OCI-LY7 (cell line): ENCODE data around the gene TTYH1.

Experiments used
- EZH2phosphoT487 ChIP-seq: fragments of 200-600 bp; sonication (generic); IDR thresholded peaks from 2 replicates; pipeline ENCODE4 v1.6.1; 2018; ENCODE audit warnings: low read depth, borderline replicate concordance, mild to moderate bottlenecking, mixed run types, antibody characterized with exemption, low read length, moderate library complexity, mixed read lengths
- TF ChIP-seq, protein P1 (sequence below): fragments of 200-600 bp; sonication (generic); conservative IDR thresholded peaks from 2 replicates; pipeline ENCODE4 v1.5.1; 2014; ENCODE audit warnings: mild to moderate bottlenecking, antibody characterized with exemption, low read length, moderate library complexity, mixed read lengths

DNA sequence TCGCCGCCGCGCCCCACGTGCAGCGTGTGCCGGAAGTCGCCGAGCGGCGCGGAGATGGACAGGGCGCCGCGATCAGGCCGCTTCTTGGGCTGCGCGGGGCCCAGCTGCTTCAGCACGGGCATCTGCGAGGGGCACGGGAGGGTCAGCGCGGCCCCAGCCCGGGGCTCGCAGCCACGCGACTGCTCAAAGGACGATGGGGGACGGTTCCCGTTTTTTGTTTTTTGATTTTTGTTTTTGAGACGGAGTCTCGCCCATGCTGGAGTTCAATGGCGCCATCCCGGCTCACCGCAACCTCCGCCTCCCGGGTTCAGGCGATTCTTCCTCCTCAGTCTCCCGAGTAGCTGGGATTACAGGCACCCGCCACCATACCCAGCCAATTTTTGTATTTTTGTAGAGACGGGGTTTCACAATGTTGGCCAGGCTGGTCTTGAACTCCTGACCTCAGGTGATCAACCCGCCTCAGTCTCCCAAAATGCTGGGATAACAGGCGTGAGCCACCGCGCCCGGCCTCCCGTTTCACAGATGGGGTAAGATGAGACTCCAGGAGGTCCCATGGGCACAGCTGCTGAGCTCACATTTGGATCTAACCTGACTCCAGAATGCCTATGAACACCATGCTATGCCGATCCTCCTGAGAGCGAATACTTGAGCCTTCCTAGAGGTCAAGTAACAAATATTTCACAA lies 50.3 kb downstream of the TTYH1 start:
- TF ChIP-seq, protein P1, sequence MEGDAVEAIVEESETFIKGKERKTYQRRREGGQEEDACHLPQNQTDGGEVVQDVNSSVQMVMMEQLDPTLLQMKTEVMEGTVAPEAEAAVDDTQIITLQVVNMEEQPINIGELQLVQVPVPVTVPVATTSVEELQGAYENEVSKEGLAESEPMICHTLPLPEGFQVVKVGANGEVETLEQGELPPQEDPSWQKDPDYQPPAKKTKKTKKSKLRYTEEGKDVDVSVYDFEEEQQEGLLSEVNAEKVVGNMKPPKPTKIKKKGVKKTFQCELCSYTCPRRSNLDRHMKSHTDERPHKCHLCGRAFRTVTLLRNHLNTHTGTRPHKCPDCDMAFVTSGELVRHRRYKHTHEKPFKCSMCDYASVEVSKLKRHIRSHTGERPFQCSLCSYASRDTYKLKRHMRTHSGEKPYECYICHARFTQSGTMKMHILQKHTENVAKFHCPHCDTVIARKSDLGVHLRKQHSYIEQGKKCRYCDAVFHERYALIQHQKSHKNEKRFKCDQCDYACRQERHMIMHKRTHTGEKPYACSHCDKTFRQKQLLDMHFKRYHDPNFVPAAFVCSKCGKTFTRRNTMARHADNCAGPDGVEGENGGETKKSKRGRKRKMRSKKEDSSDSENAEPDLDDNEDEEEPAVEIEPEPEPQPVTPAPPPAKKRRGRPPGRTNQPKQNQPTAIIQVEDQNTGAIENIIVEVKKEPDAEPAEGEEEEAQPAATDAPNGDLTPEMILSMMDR: no peak
- TF ChIP-seq EZH2phosphoT487: no peak
